LoVo (cell line): Measurements from ENCODE around the gene PIK3AP1.
"Not testable (repeated sequence)": the region's sequence is repeated elsewhere in the genome, so short reads cannot be mapped to it uniquely, and the experiment has no call there.

Experiments used
- DNase-seq: peaks from one replicate; pipeline ENCODE4 v3.0.0-alpha.2; 2016; ENCODE audit warnings: low spot score

The PIK3AP1 gene

DNA sequence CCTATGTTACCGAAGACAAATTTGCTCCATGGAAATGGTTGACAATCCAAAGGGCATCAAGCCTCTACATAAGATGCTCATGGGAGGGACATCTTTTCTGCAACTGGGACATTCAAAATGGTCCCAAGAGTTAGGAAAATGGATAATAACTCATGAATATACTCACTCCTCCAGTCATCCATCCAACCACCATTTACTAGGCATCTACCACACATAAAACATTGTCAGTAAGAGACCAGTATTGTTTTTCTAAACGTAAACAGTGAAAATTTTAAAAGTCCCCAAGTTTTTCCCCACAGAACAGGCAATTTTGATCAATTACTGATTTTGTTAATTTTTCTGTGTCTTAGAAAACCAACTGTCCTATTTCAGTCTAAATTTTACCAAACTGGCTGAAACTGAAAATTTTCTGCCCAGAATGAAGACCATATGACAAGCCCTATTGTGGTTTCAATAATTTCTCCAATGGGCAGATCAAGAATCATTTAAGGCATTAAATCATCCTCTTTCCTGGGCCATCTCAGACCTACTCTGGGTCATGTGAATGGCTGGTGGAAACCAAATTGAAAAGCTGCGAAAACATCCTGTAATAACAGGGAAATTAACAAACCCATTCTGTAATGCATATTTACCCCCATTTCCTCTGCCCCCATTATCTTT is 24.2 kb downstream of the PIK3AP1 start:
- DNase-seq, result no peak

DNA sequence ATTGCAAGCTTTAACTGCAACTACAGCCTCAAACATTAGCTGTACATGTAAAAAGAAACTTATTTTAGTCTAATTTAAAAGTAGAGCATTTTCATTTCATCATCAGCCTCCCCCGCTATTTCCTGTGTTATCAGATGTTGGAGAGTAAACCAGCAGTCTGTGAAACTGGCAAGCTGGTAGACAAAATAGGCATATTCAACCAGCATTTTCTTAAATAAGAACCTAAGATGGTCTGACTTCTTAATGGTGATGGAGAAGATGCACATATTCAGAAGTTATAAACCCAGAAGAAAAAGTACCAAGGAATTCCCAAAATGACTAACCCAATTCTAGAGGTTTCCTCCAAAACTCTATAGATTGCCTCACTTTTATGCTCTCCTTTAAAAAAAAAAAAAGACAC is 24.9 kb downstream of the PIK3AP1 start:
- no peak for DNase-seq

DNA sequence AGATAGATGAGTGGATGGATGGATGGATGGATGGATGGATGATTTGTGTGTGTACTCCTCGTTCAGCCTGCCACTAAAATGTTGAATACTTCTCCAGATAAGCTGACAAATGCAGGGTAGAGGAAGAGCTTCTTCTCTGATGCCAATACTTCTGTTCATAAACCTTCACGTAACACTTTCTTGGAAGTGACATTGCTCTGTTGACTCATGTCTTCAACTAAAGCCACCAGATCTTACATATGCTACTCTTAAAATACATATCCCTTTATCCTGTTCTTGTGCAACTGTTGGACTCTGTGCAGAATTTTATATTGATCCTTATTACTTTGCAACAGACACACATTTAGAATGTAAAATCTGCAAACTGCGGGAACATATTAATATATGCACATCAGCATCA is 26.9 kb downstream of the PIK3AP1 start:
- no peak for DNase-seq

DNA sequence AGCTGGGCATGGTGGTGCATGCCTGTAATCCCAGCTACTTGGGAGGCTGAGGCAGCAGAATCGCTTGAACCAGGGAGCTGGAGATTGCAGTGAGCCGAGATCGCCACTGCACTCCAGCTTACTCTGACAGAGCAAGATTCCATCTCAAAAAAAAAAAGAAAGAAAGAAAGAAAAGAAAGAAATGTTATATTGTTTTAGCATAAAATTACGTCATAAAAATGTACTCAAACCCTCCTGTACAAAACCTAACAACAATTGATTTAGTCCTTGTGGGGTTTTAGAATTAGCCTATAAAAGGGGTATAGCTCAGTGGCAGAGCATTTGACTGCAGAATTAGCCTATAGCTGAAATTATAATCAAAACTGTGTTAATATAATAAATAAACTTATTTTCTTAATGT is 27.9 kb downstream of the PIK3AP1 start:
- DNase-seq, result no peak

DNA sequence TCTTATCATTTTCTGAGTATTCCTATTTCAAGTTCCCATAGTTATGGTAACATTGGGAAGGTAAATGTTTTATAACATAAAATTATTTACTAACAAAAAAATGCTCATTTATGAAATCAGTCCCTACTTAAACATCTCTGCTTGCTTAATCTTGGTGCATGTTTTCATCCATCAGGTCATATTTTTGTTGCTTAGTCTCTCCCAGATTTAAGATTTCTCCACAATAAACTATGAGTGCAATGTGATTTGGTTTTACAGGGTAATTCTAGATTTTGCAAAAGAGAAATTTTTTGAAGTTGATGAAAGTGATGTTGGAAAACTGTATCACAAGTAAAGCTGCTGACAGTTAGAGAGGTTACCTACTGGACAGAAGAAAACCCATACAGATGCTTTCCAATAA is 28.6 kb downstream of the PIK3AP1 start:
- no peak for DNase-seq

DNA sequence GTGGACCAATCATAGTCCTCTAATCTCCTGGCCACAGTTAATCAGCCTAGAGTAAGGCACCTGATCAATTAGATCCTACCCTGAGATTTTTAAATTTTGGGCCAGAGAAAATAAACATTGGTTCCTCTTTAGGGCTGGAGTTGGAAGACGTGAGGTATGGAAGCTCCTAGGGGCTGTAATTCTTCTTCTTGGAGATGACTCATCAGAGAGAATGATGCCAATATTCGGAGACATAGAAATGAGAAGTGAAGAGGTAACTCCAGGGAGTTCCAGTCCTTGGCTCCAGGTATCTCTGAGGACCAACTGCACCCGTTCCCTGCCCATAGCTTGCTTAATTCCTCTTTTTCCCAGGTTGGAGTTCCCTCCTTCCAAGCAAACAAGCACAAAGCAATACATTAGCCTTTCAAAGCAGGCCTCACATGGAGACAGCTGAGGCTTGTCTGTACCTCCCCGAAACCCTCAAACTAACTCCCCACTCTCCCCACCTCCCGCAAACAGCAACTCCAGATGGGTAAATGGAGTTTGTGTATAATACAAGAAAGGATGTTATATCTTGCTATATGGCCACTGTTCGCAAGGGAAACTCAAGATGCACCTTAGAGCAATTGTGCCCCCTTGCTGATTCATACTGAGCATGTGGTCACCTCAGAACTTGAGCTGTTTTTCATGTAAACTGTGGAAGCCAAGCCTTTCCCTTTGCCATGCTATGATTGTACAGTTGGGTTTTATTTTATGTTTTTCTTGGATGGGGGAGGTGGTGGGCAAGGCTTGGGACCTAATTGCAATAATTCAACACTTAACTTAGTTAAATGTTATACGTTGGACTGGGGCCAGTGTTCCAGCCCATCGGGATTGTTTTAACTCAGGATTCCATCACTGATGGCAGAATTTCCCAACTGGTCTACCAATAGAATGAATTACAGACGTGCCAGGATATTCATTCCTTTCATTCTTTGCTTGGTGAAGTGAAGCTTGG is 29.3 kb downstream of the PIK3AP1 start:
- no peak for DNase-seq

DNA sequence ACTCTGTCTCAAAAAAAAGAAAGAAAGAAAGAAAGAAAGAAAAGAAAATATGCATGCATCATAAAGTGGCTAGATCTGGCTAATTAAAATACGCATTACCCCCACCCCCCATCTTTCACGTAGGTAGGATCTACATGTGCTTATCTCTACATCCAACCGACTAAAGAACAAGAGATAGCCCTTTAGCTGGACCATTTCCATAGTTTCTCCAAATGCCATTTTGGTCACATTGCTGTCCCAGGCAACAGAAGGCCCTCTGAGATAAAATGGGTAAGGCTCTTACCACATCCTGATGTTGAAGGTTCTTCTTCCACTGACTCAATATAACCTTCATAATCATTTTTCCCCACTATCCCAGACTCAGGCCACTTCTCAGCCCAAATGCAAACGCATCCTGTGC is 31.5 kb downstream of the PIK3AP1 start:
- no peak for DNase-seq

DNA sequence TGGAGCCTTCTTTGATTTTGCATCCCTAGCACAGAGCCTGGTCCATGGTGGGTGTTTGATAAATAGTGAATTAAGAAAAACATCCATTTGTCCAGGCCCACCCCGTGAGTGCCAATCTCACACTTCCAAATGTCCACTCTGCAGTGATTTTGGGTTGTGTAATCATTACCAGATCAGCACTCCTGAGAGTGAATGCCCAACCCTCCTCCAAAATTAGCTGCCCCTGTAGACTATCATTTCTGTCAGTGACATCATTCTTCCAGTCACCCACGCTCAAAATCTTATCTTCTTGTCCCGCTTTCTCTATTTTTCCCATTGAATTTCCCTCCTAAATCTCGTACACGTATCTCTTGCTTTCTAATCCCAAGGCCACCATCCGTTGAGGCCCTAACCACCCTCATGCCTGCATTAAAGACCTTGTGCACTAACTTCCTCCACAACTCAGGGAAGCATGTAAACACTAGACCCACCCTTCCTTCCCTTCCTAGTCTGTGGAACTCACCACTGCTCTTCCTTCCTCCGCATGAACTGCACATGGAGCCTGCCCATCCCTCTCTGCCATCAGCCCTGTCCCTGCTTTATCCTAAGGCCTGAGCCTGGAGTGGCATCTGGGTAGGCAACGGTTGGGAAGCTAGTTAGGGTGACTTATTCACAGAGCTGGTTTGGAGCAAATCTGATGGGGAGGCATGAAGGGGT is 32.8 kb downstream of the PIK3AP1 start:
- DNase-seq, result no peak

DNA sequence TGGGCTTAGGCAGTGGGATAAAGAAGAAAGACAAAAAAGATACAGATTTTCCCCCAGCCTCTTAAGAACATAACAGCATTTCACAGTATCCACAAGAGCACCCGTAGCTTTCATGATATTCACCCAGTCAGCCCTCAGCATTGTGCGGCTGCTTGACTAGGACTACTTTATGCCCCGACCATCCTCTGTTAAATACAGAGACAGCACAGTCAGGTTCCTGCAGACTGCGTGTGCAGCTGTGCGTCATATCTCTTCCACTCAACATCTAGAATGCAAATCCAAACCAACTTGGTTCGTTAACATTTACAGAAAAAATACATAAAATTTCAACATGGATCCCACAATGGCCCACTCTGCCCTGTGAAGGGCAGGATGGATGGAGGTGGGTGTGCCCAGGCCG is 33.8 kb downstream of the PIK3AP1 start:
- DNase-seq, result no peak

DNA sequence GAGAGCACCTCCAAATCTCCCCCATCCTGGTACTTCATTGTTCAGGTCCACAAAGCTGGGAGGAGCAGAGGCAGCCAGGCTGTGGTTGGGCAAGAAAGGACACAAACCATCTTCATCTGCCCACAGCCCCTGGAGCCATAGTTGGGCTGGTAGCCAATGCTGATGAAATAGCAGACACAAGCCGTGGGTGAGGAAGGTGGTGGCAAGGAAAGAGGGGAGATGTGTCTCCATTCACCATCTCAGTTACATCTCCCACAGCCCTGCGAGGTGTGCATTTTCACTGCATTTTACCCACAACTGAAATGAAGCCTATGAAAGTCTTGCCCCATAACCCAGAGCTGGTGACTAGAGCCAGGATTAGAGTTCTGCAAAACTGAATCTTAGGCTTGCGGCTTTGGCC is 35.0 kb downstream of the PIK3AP1 start:
- no peak for DNase-seq

DNA sequence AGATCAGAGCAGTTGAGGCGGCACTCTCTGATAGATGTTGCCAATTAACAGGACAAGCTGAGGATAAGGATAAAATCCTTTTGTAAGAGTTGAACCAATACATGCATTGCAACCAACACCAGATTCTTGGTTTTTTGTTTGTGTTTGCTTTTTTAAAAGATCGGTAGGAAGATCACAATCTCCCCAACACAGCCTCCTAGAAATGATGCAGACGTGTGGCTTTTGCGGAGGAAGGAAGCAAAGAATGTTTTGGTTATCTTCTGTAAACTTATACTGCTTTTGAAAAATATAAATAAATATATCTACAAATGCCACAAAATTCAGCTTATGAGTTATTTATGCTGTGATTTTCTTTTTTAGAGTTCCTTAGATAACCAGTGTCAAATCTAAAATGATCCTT is 35.5 kb downstream of the PIK3AP1 start:
- no peak for DNase-seq

DNA sequence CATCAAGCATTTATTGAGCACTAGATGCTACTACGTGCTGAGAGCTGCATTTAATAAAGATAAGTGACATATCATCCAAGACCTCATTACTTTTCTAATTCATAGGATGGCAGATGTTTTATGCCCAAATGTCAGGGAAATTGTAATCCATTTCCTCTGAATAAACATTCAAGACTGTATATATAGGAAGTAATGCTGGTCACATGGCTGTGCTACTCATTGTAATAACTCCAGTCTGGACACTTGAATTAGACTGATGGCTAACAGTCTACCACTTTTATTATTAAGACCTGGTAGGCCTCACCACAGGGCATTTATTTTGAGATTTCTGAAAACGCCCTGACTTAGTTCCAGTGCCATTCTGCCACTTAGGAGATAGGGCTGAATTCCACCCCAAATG is 36.6 kb downstream of the PIK3AP1 start:
- no peak for DNase-seq

DNA sequence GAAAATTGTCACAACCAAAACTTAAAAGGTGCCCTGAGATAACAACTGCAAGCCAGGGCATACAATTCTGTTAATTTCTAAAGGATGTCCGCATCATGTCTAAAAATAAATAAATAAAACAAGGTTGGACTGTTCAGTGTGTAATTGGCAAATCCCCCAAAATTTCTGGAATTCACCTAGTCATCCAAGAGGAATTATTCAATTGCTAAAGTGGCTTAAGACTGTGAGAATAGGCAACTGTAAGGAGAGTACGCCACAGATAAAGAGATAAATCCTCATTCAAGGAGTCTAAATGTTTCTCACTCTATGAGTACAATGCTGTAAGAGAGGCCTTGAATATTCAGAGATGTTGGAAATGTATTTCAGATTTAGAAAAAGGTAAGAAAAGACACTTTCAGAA is 37.2 kb downstream of the PIK3AP1 start:
- DNase-seq, result no peak

DNA sequence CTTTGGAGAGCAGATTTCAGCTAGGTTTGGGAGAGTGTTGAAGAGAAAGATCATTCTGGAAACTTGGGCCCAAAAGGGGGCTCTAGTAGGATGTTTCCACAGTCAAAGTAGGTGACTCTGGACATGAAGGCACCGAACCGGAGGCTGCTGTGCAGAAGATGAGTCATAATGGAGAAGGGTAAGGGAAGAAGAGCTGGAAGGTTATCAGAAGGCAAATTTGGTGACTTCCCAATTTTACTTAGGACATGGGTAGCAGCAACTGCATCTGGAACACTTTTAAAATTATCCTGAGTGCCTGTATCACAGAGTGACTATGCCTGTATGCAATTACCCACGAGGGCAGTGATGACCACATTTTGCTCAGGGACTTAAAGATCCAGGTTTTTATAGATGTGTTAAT is 38.8 kb downstream of the PIK3AP1 start:
- no peak for DNase-seq

DNA sequence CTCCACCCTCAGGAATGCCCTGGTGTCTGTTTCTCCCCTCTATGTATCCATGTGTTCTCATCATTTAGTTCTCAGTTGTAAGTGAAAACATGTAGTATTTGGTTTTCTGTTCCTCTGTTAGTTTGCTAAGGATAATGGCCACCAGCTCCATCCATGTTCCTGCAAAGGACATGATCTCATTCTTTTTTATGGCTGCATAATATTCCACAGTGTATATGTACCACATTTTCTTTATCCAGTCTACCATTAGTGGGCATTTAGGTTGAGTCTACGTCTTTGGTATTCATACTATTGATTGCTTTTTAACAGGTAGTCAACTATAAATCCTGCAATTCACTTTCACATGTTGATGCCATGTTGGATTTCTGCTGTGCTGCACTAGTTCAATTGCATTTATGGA is 39.9 kb downstream of the PIK3AP1 start:
- DNase-seq, result not testable (repeated sequence)

DNA sequence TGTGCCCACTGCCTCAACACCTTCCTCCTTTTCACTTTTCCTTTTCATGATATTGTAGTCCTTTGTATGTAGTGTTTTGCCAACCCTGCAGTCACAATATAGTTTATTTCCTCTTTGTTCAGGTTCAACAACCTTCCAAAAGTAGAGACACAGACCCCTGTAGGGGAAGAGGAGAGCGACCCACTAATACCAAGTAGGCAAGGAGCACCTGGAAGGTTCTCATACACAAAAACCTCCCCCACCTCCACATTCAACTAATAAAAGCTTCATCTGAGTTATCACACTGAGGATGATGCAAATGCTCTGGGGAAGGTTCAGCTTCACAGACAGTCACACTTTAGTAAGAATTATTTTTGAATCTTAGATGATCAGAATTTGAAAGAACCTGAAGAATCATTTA is 41.6 kb downstream of the PIK3AP1 start:
- DNase-seq, result no peak

DNA sequence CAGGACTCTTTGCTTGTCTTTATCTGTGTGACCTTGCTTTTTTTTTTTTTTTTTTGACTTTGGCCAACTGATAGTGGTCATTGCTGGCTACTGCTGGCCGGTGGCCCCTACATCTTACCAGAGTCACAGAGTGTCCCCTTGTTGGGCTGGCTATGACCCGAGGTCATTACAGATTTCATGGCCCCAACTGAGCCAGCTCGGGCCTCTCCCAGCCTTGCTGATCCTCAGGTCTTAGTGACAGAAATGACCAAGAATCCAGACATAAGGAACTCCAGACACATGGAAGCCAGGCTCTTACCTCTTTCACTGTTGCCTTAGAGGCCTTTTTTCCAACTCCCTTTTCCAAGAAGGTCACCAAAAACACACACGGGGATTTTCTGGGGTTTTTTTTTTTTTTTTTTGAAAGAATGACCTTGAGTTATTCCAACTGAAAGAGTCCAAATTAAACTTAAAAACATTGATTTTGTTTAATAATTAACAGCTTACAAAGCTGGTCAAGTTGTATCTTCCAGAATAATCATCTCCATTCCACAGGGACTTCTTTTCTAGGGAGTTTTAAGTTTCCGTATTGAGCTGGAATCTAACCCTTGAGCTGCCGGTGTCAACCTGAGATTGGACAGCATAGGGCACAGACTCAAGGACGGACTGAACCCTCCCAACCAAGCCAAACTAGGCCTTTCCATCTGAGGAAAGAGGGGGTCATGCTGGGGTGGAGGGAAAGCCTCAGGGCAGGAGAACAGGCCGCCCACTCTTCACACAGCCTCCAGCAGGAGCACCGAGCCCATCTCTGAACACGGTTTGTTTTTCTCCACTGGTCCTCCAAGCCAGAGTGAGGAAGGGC is 43.8 kb downstream of the PIK3AP1 start:
- no peak for DNase-seq

DNA sequence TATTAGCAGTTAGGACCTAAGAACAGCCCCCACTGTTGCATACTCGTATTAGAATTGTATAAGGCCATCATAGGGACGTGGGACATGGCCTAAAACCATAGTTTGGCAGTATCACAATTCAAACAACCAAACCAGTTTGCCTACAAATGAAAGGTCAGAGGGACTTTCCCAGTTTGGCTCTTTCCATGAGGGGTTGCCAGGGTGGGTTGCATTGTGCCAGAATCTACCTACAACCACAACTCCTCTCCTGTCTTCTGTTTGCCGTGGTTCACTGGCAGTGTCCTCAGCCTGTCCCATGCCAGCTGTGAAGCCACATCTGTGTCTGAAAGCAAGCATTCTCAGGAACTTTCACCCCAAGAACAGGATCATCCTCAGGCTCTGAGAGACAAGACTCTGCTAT is 44.5 kb downstream of the PIK3AP1 start:
- no peak for DNase-seq

DNA sequence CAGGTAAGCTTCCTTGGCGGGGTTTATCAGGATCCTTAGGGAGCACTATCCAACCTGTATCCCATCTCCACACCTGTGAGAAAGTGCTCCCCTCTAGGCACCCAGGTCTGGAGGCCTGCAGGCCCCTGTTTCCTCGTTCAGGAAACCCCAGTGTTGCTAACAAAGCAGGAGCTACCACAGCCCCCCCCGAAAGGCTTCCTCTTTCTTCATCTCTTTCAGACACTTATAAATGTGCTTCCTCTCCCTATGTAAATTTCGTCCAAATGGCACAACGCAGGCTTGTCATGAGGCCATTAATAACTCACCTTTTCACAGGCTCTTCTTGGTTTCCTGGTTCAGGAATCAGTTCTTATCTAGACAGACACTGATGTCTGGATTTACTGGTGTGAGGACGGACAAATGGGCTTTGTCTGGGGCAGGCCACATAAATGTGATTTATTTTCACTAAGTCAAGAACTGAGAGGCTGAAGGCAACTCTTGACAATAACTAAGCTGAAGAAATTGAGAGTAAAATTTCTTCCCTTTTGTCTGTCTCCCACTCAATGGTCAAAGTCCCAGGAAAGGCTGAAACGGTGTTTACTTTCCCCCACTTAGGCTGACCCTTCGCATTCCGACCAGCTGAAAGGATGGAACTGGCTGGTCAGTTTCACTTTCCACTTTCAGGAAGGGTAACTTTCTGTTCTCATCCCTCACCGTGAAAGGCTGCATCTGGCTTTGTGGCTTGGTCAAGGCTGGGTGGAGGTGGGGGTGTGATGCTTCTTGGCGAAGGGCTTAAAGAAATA is 46.8 kb downstream of the PIK3AP1 start:
- no peak for DNase-seq

DNA sequence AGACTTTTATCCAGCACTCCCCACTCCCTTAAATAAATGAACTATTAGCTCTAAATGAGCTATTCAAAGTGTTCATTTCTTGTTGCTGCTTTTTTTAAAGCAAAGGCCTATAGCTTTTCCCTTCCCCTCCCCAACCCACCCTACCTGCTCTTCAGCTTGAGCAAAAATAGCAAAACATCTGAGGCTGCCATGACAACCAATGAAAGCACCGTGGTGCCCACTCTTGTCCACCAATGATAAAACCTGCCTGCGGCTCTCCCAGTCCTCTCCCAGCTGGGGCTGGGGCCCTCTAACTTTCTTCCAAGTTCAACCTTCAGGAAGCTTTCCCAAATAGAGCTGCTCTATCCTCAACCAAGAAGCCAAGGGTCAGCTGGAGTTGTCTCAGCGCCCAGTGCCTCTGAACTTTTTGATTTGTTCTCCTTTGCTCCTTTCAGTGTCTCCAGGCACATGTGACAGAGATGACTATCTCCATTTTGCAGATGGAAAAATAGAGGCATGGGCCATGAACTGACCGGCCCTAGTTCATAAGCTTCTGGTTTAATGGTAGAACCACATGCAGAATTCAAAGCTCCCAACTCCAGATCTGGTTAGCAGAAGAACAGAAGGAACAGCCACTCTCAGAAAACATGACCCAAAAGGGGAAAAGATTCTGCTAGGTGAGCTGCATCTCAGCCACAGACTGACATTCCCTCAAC is 47.7 kb downstream of the PIK3AP1 start:
- no peak for DNase-seq
